Testis (tissue), 2 donors: ENCODE data around the gene CHRNE.

ENCODE experiments used
- CTCF ChIP-seq, 3 experiments: fragments of 450-650 bp in 2 of 3; fragments of 200-600 bp in 1 of 3; sonication (generic) in 1 of 3; IDR thresholded peaks; one replicate each; pipeline ENCODE4 v1.5.1; 2016 to 2019; ENCODE audit warnings: antibody characterized with exemption in 3 of 3, mild to moderate bottlenecking in 2 of 3, moderate library complexity in 1 of 3
- POLR2A ChIP-seq: fragments of 450-650 bp; IDR thresholded peaks from one replicate; pipeline ENCODE4 v1.6.1; 2017; ENCODE audit warnings: antibody characterized with exemption, mild to moderate bottlenecking, moderate library complexity

- no peak for TF ChIP-seq CTCF (IDR thresholded peaks at IDR 0.05)
- TF ChIP-seq POLR2A = no peak
Observed at GRCh38 chr17:4901108-4901647, 1.7 kb downstream of the CHRNE start.
